ENCODE measurements around the gene TTLL11. TPM values are rescaled to one million over a fixed set of nuclear protein-coding genes. Genes with fewer than 3 reads are reported as not detected.
A peak's percentile ranks its signal among the peaks of the same experiment; 100 is the strongest.

TTLL11 gene, protein sequence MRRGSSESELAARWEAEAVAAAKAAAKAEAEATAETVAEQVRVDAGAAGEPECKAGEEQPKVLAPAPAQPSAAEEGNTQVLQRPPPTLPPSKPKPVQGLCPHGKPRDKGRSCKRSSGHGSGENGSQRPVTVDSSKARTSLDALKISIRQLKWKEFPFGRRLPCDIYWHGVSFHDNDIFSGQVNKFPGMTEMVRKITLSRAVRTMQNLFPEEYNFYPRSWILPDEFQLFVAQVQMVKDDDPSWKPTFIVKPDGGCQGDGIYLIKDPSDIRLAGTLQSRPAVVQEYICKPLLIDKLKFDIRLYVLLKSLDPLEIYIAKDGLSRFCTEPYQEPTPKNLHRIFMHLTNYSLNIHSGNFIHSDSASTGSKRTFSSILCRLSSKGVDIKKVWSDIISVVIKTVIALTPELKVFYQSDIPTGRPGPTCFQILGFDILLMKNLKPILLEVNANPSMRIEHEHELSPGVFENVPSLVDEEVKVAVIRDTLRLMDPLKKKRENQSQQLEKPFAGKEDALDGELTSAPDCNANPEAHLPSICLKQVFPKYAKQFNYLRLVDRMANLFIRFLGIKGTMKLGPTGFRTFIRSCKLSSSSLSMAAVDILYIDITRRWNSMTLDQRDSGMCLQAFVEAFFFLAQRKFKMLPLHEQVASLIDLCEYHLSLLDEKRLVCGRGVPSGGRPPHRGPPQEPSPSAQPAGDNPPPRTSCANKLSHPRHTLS
- total RNA-seq = 1 to 10 TPM in 1 of 2 donors, under 1 TPM in 1; 0.39 to 2.1 TPM

DNA sequence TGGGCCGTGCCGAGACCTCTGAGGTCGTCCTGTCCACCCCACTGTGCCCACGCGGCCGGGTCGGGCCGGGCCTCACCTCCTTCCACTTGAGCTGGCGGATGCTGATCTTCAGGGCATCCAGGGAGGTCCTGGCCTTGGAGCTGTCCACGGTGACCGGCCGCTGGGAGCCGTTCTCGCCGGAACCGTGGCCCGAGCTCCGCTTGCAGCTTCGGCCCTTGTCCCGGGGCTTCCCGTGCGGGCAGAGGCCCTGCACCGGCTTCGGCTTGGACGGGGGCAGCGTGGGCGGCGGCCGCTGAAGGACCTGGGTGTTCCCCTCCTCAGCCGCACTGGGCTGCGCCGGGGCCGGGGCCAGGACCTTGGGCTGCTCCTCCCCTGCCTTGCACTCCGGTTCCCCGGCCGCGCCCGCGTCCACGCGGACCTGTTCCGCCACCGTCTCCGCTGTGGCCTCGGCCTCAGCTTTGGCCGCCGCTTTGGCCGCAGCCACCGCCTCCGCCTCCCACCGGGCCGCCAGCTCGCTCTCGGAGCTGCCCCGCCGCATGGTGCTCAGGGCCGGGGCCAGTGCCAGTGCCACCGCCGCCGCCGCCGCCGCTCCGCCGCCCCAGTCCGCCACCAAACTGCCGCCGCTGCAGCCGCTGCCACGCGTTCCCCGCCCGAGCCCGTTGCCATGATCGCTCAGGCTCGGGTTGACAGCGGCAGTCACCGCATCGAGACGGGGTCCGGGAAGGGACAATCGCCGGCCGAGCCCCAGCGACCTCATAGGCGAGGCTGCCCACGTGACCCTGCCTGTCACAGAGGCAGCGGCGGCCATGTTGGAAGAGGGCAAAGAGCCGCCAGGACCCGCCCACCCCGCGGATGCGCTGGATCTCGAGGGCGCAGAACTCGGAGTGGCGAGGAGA, at the start of gene TTLL11:
TTLL11 (minus strand) TSS at position 698 of the 896 bp plus-strand sequence; CDS start at position 538, 160 bp downstream.
- H3K36me3 Mint-ChIP-seq = peaks cover 0 to 5% of the 10 kb centered on the region in 2 donors
- no peaks in the 10 kb centered on the region for H3K9me3 Mint-ChIP-seq
- DNase-seq (ENCODE audit: low spot score in 2 of 2) (peak; percentile 94 to 95), ATAC-seq (peak; percentile 94 to 97)
- peak within 1 kb of the TSS; percentile 38 to 84 for H3K27ac Mint-ChIP-seq

DNA sequence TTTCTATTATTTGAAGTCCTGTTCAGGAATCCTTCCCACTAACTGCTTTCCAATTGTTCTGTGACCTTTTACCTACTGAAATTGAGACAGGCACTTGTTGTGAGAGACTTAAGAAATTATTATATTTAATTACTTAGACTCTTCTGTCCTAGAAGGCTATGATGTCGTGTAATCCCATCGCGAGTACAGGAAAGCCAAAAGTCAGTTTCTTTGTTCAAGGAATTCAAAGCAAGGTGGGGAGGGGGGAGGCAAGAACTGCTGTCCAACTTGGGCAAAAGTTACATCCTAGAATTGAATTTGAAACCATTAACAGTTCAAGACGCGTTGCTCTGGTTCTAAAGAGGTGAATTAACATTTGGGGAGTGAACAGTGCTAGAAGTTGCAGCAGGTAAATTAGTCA, 48.6 kb upstream of the TTLL11 start:
- no peak for DNase-seq (ENCODE audit: low spot score in 2 of 2)
- Mint-ChIP-seq H3K9me3 (no peaks in the 10 kb centered on the region), H3K27ac (no peak overlapping the region), H3K36me3 (peaks cover 5 to 10% of the 10 kb centered on the region in 2 donors)
- no peak for ATAC-seq

DNA sequence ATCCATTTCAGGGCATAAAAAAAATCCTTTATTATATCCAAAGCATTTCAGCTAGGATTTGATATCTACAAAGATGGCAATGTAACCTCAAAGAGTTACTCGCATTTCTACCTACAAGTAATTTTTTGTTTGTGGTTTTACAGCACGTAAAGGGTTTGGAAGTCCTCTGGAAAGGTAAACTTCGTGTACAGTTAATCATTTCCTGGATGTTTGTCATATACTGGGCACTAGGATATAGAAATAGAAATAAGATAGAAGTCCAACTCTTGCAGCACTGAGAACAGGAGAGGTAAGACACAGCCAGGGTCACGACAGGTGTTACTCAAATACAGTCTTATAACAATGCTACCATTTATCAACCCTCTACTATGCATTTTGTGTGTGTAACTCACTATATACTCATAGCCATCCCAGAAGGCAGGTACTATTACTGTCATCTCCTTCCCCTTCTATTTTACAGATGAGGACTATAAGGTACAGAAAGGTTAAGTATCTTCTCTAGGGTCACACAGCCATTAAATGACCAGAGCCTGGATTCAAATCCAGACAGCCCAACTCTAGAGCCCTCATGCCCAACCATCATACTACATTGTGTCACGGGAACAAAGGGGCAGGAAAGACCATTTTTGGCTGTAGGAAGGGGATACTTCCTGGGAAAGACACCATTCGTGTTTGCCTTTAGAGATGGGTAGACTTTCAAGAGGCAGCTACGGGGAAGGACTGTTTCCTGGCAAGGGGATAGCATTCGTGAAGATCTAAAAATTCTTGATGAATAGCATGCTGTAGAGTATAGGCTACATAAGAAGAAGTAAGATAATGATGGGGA, 47.5 kb upstream of the TTLL11 start:
- ATAC-seq (no peak), DNase-seq (ENCODE audit: low spot score in 2 of 2) (no peak)
- Mint-ChIP-seq H3K9me3 (no peaks in the 10 kb centered on the region), H3K27ac (peak overlapping the region in 1 of 2 donors; percentile 7), H3K36me3 (peaks cover 5 to 10% of the 10 kb centered on the region in 2 donors)

DNA sequence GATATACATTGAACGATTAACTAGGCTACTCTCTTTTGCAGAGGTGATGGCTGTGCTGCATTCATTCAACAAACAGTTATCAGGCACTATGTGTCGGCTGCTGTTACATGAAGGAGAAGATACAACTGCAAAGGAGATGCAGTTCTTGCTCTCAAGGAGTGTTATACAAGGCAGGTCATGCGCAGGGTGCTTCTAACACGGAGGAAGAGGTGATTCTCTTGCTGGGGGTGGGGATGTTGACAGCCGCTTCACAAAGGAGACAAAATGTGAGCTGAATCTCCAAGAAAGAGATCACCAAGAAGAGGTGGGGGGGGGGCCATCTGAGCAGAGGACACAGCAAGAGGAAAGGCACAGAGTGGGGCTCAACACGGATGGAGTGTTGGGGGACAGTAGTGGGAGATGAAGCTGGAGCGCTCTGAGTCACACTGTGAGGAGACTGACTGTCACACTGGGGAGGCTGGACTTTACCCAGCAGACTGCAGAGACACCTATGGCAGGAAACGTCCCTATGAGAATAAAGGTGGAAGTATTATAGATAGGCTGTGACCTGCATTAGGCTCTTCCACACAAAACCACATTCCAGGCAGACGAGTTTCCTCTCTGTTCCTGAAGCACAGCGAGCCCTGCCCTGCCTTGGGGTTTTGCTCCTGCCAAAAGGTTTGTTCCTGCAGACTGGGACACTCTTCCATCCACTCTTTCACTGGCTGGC, 45.6 kb upstream of the TTLL11 start:
- ATAC-seq = no peak
- H3K9me3 Mint-ChIP-seq = no peaks in the 10 kb centered on the region
- H3K36me3 Mint-ChIP-seq = peaks cover 0 to 3% of the 10 kb centered on the region in 2 donors
- H3K27ac Mint-ChIP-seq = no peak overlapping the region
- no peak for DNase-seq (ENCODE audit: low spot score in 2 of 2)

DNA sequence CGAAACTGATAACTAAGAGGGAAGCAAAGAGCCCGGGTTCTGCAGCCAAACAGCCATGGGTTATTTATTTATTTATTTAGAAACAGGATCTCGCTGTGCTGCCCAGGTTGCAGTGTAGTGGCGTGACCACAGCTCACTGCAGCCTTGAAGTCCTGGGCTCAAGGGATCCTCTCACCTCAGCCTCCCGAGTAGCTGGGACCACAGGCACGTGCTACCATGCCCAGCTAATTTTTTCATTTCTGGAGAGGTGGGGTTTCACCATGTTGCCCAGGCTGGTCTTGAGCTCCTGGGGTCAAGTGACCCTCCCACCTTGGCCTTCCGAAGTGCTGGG, 42.4 kb upstream of the TTLL11 start:
- H3K36me3 Mint-ChIP-seq = no peaks in the 10 kb centered on the region
- no peak overlapping the region for H3K27ac Mint-ChIP-seq
- DNase-seq (ENCODE audit: low spot score in 2 of 2) = no peak
- ATAC-seq = no peak
- no peaks in the 10 kb centered on the region for H3K9me3 Mint-ChIP-seq

DNA sequence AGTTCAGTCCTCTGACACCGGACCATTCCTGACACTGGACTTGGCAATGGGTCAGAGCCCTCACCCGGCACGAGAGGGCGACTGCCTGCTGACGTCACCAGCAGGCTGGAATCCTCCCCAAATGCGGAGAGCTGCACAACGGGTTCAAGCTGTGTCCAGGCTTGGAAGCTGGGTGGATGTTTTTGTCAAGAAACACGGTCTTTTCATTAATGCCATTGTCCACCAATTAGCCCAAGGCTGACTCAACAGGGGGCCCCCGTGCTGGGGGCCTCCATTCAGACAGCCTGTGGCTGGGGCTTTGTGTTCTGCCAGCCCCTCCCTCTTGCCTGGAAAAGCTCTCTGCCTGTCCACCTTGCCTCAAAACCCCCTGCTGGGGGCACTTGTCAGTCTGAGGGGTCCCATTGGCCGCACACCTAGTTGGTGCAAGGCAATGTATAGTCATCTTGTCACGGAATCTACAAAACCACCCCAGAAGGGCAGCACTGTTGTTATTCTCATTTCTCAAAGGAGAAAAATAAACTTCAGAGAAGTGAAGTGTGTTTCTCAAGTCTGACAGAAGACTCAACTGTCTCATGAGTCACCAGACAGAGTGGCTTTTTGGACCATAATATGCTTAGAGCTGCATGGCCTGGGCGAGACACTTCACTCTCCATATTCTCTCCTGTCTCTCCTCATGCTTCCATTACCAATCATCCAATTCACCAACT, 41.9 kb upstream of the TTLL11 start:
- H3K9me3 Mint-ChIP-seq = no peaks in the 10 kb centered on the region
- no peaks in the 10 kb centered on the region for H3K36me3 Mint-ChIP-seq
- no peak overlapping the region for H3K27ac Mint-ChIP-seq
- no peak for ATAC-seq
- DNase-seq (ENCODE audit: low spot score in 2 of 2) = no peak

DNA sequence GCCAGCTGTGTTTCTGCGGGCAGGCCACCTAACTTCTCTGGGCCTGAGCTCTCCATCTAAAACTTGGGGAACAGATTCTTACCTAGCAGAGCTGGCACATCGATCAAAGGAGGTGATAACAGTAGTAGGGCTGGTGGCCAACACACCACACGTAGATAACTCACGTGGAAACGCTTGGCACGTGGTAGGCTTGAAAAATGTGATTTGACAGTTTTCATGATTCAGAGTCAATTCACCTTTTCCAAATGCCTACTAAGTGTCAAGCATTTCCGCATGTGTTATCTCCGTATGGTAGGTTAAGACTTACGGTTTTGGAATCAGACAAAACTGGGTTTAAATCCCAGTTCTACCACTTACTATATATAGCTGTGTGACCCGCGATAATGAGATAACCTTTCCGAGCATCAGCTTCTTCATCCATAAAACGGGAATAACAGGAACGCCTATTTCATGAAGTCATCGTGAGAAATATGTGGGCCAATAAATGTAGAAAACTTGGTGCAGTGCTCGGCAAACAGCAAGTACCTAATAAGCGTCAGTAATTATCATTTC, 41.0 kb upstream of the TTLL11 start:
- no peaks in the 10 kb centered on the region for H3K9me3 Mint-ChIP-seq
- ATAC-seq (no peak), DNase-seq (ENCODE audit: low spot score in 2 of 2) (no peak)
- no peaks in the 10 kb centered on the region for H3K36me3 Mint-ChIP-seq
- no peak overlapping the region for H3K27ac Mint-ChIP-seq

DNA sequence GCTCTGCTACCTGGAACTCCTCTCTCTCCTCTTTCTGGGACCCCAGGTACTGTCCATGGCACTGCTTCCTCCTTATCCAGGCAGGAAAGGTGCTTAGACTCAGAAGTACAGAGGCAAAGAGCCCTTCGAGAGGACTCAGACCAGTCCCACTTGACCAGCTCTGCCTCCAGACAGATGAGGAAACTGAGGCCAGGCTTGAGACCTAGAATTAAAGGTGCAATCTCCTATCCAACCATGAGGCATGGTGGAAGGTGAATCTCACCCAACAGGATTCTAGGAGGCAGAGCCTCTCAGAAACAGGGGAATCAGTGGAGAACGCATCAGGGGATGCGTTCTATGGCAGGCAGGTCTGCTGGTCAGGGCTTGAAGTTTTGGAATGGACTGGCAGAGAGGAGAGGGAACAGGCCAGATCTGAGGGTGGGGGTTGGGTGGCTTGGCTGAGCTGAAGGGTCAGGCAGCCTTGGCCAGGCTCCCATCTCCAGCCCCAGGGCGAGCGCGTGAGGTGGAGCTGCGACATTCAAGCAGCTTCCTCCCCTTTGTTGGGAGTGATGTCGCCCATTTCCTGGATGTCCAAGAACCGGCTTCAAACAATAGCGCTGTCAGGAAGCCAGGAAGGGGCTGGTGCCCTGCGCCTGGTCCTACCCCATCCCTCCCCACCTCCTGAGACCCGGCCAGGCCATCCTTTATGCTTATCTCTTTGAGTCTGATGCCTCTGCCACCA, 40.3 kb upstream of the TTLL11 start:
- Mint-ChIP-seq H3K36me3 (no peaks in the 10 kb centered on the region), H3K27ac (no peak overlapping the region), H3K9me3 (no peaks in the 10 kb centered on the region)
- DNase-seq (ENCODE audit: low spot score in 2 of 2) (no peak), ATAC-seq (no peak)

DNA sequence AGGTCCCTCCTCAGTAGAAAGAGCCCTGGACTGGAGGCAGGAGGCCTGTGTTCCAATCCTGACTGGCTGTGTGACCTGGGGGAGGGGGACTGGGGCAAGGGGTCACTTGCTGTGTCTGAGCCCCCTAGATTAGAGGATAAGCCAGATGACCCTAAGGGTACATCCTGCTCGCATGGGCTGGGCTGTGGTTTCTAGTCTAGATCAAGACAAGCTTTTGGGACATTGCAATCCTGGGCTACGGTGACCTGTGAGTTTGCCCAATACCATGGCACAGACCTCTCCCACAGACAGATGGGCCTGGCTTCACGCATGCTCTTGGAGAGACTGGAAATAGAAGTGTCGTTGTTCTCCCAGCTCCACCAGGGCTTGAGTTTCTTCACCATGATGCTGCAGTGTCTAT, 39.4 kb upstream of the TTLL11 start:
- DNase-seq (ENCODE audit: low spot score in 2 of 2) = no peak
- Mint-ChIP-seq H3K36me3 (no peaks in the 10 kb centered on the region), H3K9me3 (no peaks in the 10 kb centered on the region), H3K27ac (no peak overlapping the region)
- ATAC-seq = no peak

DNA sequence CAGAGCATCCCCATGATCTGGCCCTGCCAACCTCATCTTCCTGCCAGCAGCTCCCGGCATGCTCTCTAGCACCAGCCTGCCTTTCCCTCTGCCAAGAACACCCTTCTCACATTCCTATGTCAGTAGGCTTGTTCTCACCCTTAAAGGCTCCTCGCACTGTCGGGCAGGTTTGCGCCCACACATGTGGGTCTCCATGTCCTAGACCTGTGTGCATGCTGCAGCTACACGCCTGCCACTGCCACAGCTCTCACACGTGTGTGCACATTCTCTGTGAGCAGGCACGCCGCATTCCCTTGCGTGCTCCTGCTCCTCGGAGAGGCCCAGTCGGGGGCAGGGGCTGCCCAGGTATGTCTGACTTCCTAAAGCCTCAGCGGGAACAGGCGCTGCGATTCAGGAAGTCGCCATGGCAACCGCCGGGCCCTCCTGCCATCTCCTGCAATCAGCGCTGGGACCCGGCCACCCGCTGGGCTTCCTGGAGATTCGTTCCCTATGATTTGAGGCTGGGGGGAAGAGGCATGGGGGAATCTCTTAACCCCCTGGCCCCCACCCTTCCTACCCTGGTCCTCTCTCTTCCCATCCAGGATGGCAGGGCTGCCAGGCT, 38.4 kb upstream of the TTLL11 start:
- ATAC-seq (no peak), DNase-seq (ENCODE audit: low spot score in 2 of 2) (no peak)
- no peaks in the 10 kb centered on the region for H3K9me3 Mint-ChIP-seq
- no peak overlapping the region for H3K27ac Mint-ChIP-seq
- no peaks in the 10 kb centered on the region for H3K36me3 Mint-ChIP-seq

DNA sequence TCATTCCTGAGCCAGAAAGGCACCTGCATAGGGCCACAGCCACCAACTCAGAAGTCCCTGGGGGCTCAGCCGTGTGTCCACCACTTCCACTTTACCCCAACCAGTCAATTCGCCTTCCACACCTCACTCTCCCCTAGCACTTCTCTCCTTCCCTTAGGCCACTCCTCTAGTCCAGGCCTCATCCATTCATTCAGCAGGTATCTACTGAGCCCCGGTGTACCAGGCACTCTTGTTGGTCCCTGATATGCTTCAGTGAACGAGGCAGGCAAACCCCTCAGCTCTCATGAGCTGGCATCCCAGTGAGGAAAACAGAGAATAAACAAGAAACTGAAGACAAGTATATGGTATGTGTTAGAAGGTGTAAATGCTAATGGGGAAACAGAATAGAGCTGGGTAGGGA, 37.7 kb upstream of the TTLL11 start:
- no peak for DNase-seq (ENCODE audit: low spot score in 2 of 2)
- H3K27ac Mint-ChIP-seq = no peak overlapping the region
- ATAC-seq = no peak
- no peaks in the 10 kb centered on the region for H3K36me3 Mint-ChIP-seq
- H3K9me3 Mint-ChIP-seq = no peaks in the 10 kb centered on the region

DNA sequence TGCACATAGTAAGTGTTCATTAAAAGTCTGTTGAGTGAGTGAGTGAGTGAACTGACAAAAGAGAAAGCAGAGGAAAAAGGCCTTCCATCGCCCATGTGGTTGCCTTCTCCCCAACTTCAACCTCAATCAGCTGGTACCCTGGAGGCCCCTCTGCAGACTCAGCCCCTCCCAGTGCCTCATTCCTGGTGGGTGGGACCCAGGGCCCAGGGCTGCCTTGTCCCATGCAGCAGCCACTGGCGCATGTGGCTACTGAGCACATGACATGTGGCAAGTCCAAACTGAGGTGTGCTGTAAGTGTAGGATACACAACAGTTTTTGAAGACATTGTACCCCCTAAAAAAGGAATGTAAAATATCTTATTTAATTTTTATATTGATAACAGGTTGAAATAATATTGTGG, 36.9 kb upstream of the TTLL11 start:
- no peaks in the 10 kb centered on the region for H3K9me3 Mint-ChIP-seq
- no peak overlapping the region for H3K27ac Mint-ChIP-seq
- DNase-seq (ENCODE audit: low spot score in 2 of 2) (no peak), ATAC-seq (no peak)
- no peaks in the 10 kb centered on the region for H3K36me3 Mint-ChIP-seq

DNA sequence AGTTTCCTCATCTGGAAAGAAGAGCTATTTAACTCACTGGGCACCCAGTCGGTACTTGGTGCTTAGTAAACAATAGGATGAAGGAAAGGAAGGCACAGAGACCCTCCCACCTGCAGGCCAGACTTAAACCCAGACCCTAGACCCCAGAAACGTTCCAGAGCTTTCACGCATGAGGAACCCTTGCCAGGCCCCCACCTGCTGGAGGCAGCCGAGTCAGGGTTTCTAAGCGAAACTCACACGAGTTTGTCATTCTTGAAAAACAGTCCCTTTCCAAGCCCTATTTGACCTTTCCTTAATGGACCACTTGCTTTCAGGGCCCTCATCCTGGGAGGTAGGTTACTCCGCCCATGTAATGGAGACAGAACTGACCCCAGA, 35.8 kb upstream of the TTLL11 start:
- Mint-ChIP-seq H3K36me3 (no peaks in the 10 kb centered on the region), H3K27ac (no peak overlapping the region), H3K9me3 (no peaks in the 10 kb centered on the region)
- ATAC-seq = no peak
- DNase-seq (ENCODE audit: low spot score in 2 of 2) = no peak
